ENCODE measurements around the gene ANKS1B. TPM values are rescaled to one million over a fixed set of nuclear protein-coding genes. Genes with fewer than 3 reads are reported as not detected.
A peak's percentile ranks its signal among the peaks of the same experiment; 100 is the strongest.

ANKS1B gene
- total RNA-seq, 1 experiment from 2014 or later: 0.61 TPM

DNA sequence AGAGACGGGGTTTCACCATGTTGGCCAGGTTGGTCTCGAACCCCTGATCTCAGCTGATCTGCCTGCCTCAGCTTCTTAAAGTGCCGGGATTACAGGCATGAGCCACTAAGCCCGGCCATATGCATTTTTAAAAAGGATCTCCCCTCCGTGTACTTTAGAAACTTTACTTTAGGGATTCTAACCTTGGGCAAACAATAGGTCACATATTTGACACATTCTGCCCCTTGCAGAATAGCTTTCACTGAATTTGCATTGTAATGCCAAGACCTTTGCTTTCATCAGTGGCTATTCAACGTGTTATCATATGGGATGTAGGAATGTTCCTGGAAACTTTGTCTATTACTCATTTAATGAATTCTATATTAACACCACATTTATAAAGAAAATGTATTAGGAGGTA lies 11.4 kb upstream of the ANKS1B start:
- H3K36me3 ChIP-seq (ENCODE audit: control insufficient read depth, insufficient read depth, low read length): no peaks in the 10 kb centered on the region
- TF ChIP-seq, protein P1, sequence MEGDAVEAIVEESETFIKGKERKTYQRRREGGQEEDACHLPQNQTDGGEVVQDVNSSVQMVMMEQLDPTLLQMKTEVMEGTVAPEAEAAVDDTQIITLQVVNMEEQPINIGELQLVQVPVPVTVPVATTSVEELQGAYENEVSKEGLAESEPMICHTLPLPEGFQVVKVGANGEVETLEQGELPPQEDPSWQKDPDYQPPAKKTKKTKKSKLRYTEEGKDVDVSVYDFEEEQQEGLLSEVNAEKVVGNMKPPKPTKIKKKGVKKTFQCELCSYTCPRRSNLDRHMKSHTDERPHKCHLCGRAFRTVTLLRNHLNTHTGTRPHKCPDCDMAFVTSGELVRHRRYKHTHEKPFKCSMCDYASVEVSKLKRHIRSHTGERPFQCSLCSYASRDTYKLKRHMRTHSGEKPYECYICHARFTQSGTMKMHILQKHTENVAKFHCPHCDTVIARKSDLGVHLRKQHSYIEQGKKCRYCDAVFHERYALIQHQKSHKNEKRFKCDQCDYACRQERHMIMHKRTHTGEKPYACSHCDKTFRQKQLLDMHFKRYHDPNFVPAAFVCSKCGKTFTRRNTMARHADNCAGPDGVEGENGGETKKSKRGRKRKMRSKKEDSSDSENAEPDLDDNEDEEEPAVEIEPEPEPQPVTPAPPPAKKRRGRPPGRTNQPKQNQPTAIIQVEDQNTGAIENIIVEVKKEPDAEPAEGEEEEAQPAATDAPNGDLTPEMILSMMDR (IDR thresholded peaks at IDR 0.05; ENCODE audit: insufficient read depth in 1 of 2, low read depth in 1 of 2, low read length in 1 of 2, severe bottlenecking in 1 of 2, unreplicated experiment in 1 of 2): no peak
- intact Hi-C loops (cut with micrococcal nuclease; ENCODE audit: unreplicated experiment): no loop called here
- H3K4me1 ChIP-seq: peaks cover 9% of the 10 kb centered on the region; the same call in 1 of the 2 replicates
- peak in 1 of 2 experiments; percentile 15 for DNase-seq
- H3K9me3 ChIP-seq: peaks cover 4% of the 10 kb centered on the region; the same call in 1 of the 2 replicates
- no peak overlapping the region for H3K27ac Mint-ChIP-seq (ENCODE audit: unreplicated experiment)
- no TSS peak for BruUV-seq (replicated peaks)
- H3K4me3 ChIP-seq (ENCODE audit: low read depth, low read length): no peak overlapping the region
- H3K27me3 ChIP-seq (replicated peaks; ENCODE audit: control insufficient read depth, insufficient read depth, low read length): no peaks in the 10 kb centered on the region
- ChIA-PET CTCF (no interaction called here), POLR2A (no interaction called here)
- no peak overlapping the region for H3K4me3 Mint-ChIP-seq (ENCODE audit: unreplicated experiment)
- peaks cover 6% of the 10 kb centered on the region for H3K36me3 Mint-ChIP-seq (ENCODE audit: insufficient read depth, unreplicated experiment)
- H3K4me1 Mint-ChIP-seq (ENCODE audit: low read depth, unreplicated experiment): no peaks in the 10 kb centered on the region
- no peaks in the 10 kb centered on the region for H3K27me3 Mint-ChIP-seq (ENCODE audit: insufficient read depth, unreplicated experiment)
- no peaks in the 10 kb centered on the region for H3K9me3 Mint-ChIP-seq (ENCODE audit: unreplicated experiment)

DNA sequence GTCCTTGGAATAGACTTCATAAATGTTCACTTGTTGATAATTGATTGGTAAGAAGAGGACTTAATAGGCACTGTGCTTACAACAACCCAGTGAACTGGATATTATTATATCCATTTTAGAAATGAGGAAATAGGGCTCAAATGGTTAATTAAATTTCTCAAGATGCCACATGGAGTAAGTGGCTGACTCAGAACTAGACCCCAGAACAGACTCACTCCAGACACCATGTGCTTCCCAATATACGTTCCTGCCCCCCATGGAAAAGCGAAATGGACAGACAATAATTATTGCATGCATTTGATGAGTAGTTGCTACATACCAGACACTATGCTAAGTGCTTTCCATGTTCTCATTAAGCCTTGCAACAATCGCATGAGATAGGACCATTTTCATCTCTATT lies 895 bp upstream of the ANKS1B start:
- no peaks in the 10 kb centered on the region for H3K9me3 ChIP-seq
- CTCF ChIA-PET: no interaction called here
- no peak for DNase-seq
- Mint-ChIP-seq H3K27ac (ENCODE audit: unreplicated experiment) (no peak overlapping the region), H3K4me3 (ENCODE audit: unreplicated experiment) (peak overlapping the region; percentile 85), H3K4me1 (ENCODE audit: low read depth, unreplicated experiment) (peaks cover 7% of the 10 kb centered on the region), H3K27me3 (ENCODE audit: insufficient read depth, unreplicated experiment) (peaks cover 9% of the 10 kb centered on the region), H3K36me3 (ENCODE audit: insufficient read depth, unreplicated experiment) (no peaks in the 10 kb centered on the region), H3K9me3 (ENCODE audit: unreplicated experiment) (no peaks in the 10 kb centered on the region)
- intact Hi-C loops (cut with micrococcal nuclease; ENCODE audit: unreplicated experiment): no loop called here
- peaks cover 2% of the 10 kb centered on the region; the same call in 1 of the 2 replicates for H3K27me3 ChIP-seq (replicated peaks; ENCODE audit: control insufficient read depth, insufficient read depth, low read length)
- H3K36me3 ChIP-seq (ENCODE audit: control insufficient read depth, insufficient read depth, low read length): no peaks in the 10 kb centered on the region
- H3K4me1 ChIP-seq: 0 out of 2 replicates have a peak, but pooled peaks cover 6% of the 10 kb centered on the region
- H3K4me3 ChIP-seq (ENCODE audit: low read depth, low read length): peak overlapping the region; percentile 45
- TF ChIP-seq, protein P1 (IDR thresholded peaks at IDR 0.05; ENCODE audit: insufficient read depth in 1 of 2, low read depth in 1 of 2, low read length in 1 of 2, severe bottlenecking in 1 of 2, unreplicated experiment in 1 of 2): no peak
- POLR2A ChIA-PET: no interaction called here
- BruUV-seq (replicated peaks): no TSS peak

DNA sequence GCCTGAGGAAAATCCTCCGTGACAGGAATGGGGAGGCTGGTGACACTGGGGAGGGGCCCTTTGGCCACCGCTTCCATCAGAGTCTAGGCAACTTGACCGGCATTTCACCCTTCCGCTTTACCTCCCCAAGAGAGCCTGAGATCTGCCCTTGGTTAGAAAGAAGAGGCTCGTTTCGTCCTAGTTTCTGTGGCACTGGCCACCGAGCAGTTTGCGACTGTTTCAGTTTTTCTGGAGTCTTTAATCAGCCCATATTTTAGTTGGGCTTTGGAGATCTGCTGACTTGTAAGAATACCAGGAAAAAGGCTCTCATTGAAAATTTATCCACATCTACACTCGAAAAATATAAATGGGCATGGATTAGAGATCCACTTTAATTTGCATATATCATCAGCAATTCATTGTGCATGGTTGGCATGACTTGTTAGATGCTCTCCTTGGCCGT lies 414 bp upstream of the ANKS1B start:
- Histone ChIP-seq H3K4me3 (ENCODE audit: low read depth, low read length) (peak overlapping the region; percentile 45), H3K9me3 (no peaks in the 10 kb centered on the region), H3K4me1 (0 out of 2 replicates have a peak, but pooled peaks cover 6% of the 10 kb centered on the region), H3K27me3 (replicated peaks; ENCODE audit: control insufficient read depth, insufficient read depth, low read length) (peaks cover 2% of the 10 kb centered on the region; the same call in 1 of the 2 replicates), H3K36me3 (ENCODE audit: control insufficient read depth, insufficient read depth, low read length) (no peaks in the 10 kb centered on the region)
- ChIA-PET CTCF (no interaction called here), POLR2A (no interaction called here)
- no peak for DNase-seq
- Mint-ChIP-seq H3K9me3 (ENCODE audit: unreplicated experiment) (no peaks in the 10 kb centered on the region), H3K27me3 (ENCODE audit: insufficient read depth, unreplicated experiment) (peaks cover 9% of the 10 kb centered on the region), H3K4me3 (ENCODE audit: unreplicated experiment) (peak overlapping the region; percentile 85), H3K27ac (ENCODE audit: unreplicated experiment) (no peak overlapping the region), H3K4me1 (ENCODE audit: low read depth, unreplicated experiment) (peaks cover 7% of the 10 kb centered on the region), H3K36me3 (ENCODE audit: insufficient read depth, unreplicated experiment) (no peaks in the 10 kb centered on the region)
- intact Hi-C loops (cut with micrococcal nuclease; ENCODE audit: unreplicated experiment): no loop called here
- TF ChIP-seq, protein P1 (IDR thresholded peaks at IDR 0.05; ENCODE audit: insufficient read depth in 1 of 2, low read depth in 1 of 2, low read length in 1 of 2, severe bottlenecking in 1 of 2, unreplicated experiment in 1 of 2): no peak
- BruUV-seq (replicated peaks): no TSS peak

Measured in Caco-2 (cell line).